Measurements from ENCODE around the gene SKOR2.

DNA sequence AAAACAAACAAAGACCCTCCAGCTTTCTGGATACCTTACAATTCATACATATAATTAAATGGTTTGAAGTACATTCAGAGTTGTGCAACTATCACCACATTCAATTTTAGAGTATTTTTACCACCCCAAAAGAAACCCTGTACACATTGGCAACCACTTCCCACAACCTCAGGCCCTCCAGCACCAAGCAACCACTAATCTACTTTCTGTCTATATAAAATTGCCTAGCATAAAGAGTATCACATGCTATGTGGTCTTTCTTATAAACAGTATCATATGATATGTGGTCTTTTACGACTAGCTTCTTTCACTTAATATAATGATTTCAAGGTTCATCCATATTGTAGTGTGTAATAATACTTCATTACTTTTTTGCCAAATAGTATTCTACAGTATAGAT lies 82.5 kb downstream of the SKOR2 start:
- TF ChIP-seq CTCF (IDR thresholded peaks at IDR 0.05; ENCODE audit: insufficient read depth, low read length), result no peak
- TF ChIP-seq POLR2AphosphoS5 (IDR thresholded peaks at IDR 0.05; ENCODE audit: low read depth), result no peak
- TF ChIP-seq, protein P1, sequence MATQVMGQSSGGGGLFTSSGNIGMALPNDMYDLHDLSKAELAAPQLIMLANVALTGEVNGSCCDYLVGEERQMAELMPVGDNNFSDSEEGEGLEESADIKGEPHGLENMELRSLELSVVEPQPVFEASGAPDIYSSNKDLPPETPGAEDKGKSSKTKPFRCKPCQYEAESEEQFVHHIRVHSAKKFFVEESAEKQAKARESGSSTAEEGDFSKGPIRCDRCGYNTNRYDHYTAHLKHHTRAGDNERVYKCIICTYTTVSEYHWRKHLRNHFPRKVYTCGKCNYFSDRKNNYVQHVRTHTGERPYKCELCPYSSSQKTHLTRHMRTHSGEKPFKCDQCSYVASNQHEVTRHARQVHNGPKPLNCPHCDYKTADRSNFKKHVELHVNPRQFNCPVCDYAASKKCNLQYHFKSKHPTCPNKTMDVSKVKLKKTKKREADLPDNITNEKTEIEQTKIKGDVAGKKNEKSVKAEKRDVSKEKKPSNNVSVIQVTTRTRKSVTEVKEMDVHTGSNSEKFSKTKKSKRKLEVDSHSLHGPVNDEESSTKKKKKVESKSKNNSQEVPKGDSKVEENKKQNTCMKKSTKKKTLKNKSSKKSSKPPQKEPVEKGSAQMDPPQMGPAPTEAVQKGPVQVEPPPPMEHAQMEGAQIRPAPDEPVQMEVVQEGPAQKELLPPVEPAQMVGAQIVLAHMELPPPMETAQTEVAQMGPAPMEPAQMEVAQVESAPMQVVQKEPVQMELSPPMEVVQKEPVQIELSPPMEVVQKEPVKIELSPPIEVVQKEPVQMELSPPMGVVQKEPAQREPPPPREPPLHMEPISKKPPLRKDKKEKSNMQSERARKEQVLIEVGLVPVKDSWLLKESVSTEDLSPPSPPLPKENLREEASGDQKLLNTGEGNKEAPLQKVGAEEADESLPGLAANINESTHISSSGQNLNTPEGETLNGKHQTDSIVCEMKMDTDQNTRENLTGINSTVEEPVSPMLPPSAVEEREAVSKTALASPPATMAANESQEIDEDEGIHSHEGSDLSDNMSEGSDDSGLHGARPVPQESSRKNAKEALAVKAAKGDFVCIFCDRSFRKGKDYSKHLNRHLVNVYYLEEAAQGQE (IDR thresholded peaks at IDR 0.05; ENCODE audit: insufficient replicate concordance, low read depth), result no peak

Data from HL-60 (cell line).